Sigmoid colon (tissue), 4 donors: ENCODE results near the gene LATS2.

Experiments
- POLR2A ChIP-seq, 2 donors: fragments of 450-650 bp; IDR thresholded peaks; one replicate each; pipeline ENCODE4 v1.6.1; 2016; ENCODE audit warnings: antibody characterized with exemption in 2 of 2, mild to moderate bottlenecking in 2 of 2, moderate library complexity in 2 of 2
- POLR2AphosphoS5 ChIP-seq, 4 donors: sonication (generic); formaldehyde crosslinking; IDR thresholded peaks; one replicate each; pipeline ENCODE4 v1.6.1; 2017; ENCODE audit warnings: antibody characterized with exemption in 4 of 4
- TF ChIP-seq, protein P1 (sequence below), 4 experiments: fragments of 450-650 bp in 3 of 4; fragments of 200-600 bp in 1 of 4; IDR thresholded peaks; one replicate each; pipeline ENCODE4 v1.5.1; 2016 to 2019; ENCODE audit warnings: antibody characterized with exemption in 4 of 4, mild to moderate bottlenecking in 3 of 4, moderate library complexity in 2 of 4

GRCh38 chr13:21109168-21109567 is 47.8 kb upstream of the LATS2 start:
- TF ChIP-seq, protein P1, sequence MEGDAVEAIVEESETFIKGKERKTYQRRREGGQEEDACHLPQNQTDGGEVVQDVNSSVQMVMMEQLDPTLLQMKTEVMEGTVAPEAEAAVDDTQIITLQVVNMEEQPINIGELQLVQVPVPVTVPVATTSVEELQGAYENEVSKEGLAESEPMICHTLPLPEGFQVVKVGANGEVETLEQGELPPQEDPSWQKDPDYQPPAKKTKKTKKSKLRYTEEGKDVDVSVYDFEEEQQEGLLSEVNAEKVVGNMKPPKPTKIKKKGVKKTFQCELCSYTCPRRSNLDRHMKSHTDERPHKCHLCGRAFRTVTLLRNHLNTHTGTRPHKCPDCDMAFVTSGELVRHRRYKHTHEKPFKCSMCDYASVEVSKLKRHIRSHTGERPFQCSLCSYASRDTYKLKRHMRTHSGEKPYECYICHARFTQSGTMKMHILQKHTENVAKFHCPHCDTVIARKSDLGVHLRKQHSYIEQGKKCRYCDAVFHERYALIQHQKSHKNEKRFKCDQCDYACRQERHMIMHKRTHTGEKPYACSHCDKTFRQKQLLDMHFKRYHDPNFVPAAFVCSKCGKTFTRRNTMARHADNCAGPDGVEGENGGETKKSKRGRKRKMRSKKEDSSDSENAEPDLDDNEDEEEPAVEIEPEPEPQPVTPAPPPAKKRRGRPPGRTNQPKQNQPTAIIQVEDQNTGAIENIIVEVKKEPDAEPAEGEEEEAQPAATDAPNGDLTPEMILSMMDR (IDR thresholded peaks at IDR 0.05), result no peak
- TF ChIP-seq POLR2A (IDR thresholded peaks at IDR 0.05), result no peak
- TF ChIP-seq POLR2AphosphoS5 (IDR thresholded peaks at IDR 0.05), result no peak
